ENCODE measurements around the gene PLS1.

Gene PLS1

GRCh38 chr3:142645236-142645793 lies 49.1 kb downstream of the PLS1 start:
- Mint-ChIP-seq H3K27ac (no peak overlapping the region), H3K9me3 (no peaks in the 10 kb centered on the region), H3K4me3 (no peak overlapping the region), H3K4me1 (no peaks in the 10 kb centered on the region), H3K36me3 (no peaks in the 10 kb centered on the region)
- ATAC-seq = no peak
- DNase-seq (ENCODE audit: low spot score in 2 of 2) = no peak

- Mint-ChIP-seq H3K36me3 (no peaks in the 10 kb centered on the region), H3K4me1 (no peaks in the 10 kb centered on the region), H3K9me3 (no peaks in the 10 kb centered on the region), H3K4me3 (no peak overlapping the region), H3K27ac (no peak overlapping the region)
- ATAC-seq = peak; percentile 62
- no peak for DNase-seq (ENCODE audit: low spot score in 2 of 2)
These were observed 50.0 kb downstream of the PLS1 start for GRCh38 chr3:142646020-142646785.

- H3K27ac Mint-ChIP-seq = no peak overlapping the region
- DNase-seq (ENCODE audit: low spot score in 2 of 2) (no peak), ATAC-seq (peak; percentile 68)
- H3K9me3 Mint-ChIP-seq = no peaks in the 10 kb centered on the region
- no peak overlapping the region for H3K4me3 Mint-ChIP-seq
- no peaks in the 10 kb centered on the region for H3K4me1 Mint-ChIP-seq
- H3K36me3 Mint-ChIP-seq = no peaks in the 10 kb centered on the region
These were observed 51.7 kb downstream of the PLS1 start for GRCh38 chr3:142647856-142648255.

- ATAC-seq = no peak
- no peak for DNase-seq (ENCODE audit: low spot score in 2 of 2)
- Mint-ChIP-seq H3K36me3 (no peaks in the 10 kb centered on the region), H3K4me1 (no peaks in the 10 kb centered on the region), H3K4me3 (no peak overlapping the region), H3K27ac (no peak overlapping the region), H3K9me3 (no peaks in the 10 kb centered on the region)
These were observed 52.8 kb downstream of the PLS1 start for GRCh38 chr3:142648950-142649349.

- no peak overlapping the region for H3K4me3 Mint-ChIP-seq
- H3K27ac Mint-ChIP-seq = no peak overlapping the region
- no peaks in the 10 kb centered on the region for H3K4me1 Mint-ChIP-seq
- H3K9me3 Mint-ChIP-seq = no peaks in the 10 kb centered on the region
- DNase-seq (ENCODE audit: low spot score in 2 of 2) = no peak
- ATAC-seq = no peak
- H3K36me3 Mint-ChIP-seq = no peaks in the 10 kb centered on the region
These were observed 54.0 kb downstream of the PLS1 start for GRCh38 chr3:142650001-142650693.

- H3K36me3 Mint-ChIP-seq = no peaks in the 10 kb centered on the region
- ATAC-seq (no peak), DNase-seq (ENCODE audit: low spot score in 2 of 2) (no peak)
- no peak overlapping the region for H3K4me3 Mint-ChIP-seq
- H3K9me3 Mint-ChIP-seq = no peaks in the 10 kb centered on the region
- H3K27ac Mint-ChIP-seq = no peak overlapping the region
- no peaks in the 10 kb centered on the region for H3K4me1 Mint-ChIP-seq
These were observed 55.5 kb downstream of the PLS1 start for GRCh38 chr3:142651711-142652110.

GRCh38 chr3:142652826-142653292 lies 56.7 kb downstream of the PLS1 start:
- DNase-seq (ENCODE audit: low spot score in 2 of 2) = no peak
- H3K9me3 Mint-ChIP-seq = no peaks in the 10 kb centered on the region
- no peaks in the 10 kb centered on the region for H3K36me3 Mint-ChIP-seq
- no peaks in the 10 kb centered on the region for H3K4me1 Mint-ChIP-seq
- no peak overlapping the region for H3K27ac Mint-ChIP-seq
- no peak overlapping the region for H3K4me3 Mint-ChIP-seq
- no peak for ATAC-seq

GRCh38 chr3:142656575-142656974 lies 60.4 kb downstream of the PLS1 start:
- DNase-seq (ENCODE audit: low spot score in 2 of 2) (no peak), ATAC-seq (no peak)
- Mint-ChIP-seq H3K27ac (no peak overlapping the region), H3K36me3 (no peaks in the 10 kb centered on the region), H3K4me3 (no peak overlapping the region), H3K4me1 (no peaks in the 10 kb centered on the region), H3K9me3 (no peaks in the 10 kb centered on the region)

- Mint-ChIP-seq H3K36me3 (no peaks in the 10 kb centered on the region), H3K27ac (no peak overlapping the region), H3K4me1 (no peaks in the 10 kb centered on the region), H3K9me3 (no peaks in the 10 kb centered on the region), H3K4me3 (no peak overlapping the region)
- ATAC-seq (no peak), DNase-seq (ENCODE audit: low spot score in 2 of 2) (no peak)
These were observed 60.8 kb downstream of the PLS1 start for GRCh38 chr3:142657033-142657432.

- Mint-ChIP-seq H3K4me3 (no peak overlapping the region), H3K9me3 (no peaks in the 10 kb centered on the region), H3K4me1 (no peaks in the 10 kb centered on the region), H3K27ac (no peak overlapping the region), H3K36me3 (no peaks in the 10 kb centered on the region)
- ATAC-seq (no peak), DNase-seq (ENCODE audit: low spot score in 2 of 2) (no peak)
These were observed 64.2 kb downstream of the PLS1 start for GRCh38 chr3:142660383-142660782.

GRCh38 chr3:142660893-142661292 lies 64.7 kb downstream of the PLS1 start:
- ATAC-seq = no peak
- no peak overlapping the region for H3K4me3 Mint-ChIP-seq
- no peak overlapping the region for H3K27ac Mint-ChIP-seq
- no peaks in the 10 kb centered on the region for H3K9me3 Mint-ChIP-seq
- no peaks in the 10 kb centered on the region for H3K36me3 Mint-ChIP-seq
- DNase-seq (ENCODE audit: low spot score in 2 of 2) = no peak
- no peaks in the 10 kb centered on the region for H3K4me1 Mint-ChIP-seq

- Mint-ChIP-seq H3K4me3 (no peak overlapping the region), H3K36me3 (no peaks in the 10 kb centered on the region), H3K4me1 (no peaks in the 10 kb centered on the region), H3K9me3 (no peaks in the 10 kb centered on the region), H3K27ac (no peak overlapping the region)
- DNase-seq (ENCODE audit: low spot score in 2 of 2) = no peak
- ATAC-seq = no peak
These were observed 67.7 kb downstream of the PLS1 start for GRCh38 chr3:142663865-142664264.

GRCh38 chr3:142664311-142664710 lies 68.1 kb downstream of the PLS1 start:
- H3K36me3 Mint-ChIP-seq = no peaks in the 10 kb centered on the region
- no peak for ATAC-seq
- no peak overlapping the region for H3K4me3 Mint-ChIP-seq

GRCh38 chr3:142664819-142665218 lies 68.6 kb downstream of the PLS1 start:
- no peak for ATAC-seq
- DNase-seq (ENCODE audit: low spot score in 2 of 2) = no peak
- Mint-ChIP-seq H3K9me3 (no peaks in the 10 kb centered on the region), H3K36me3 (no peaks in the 10 kb centered on the region), H3K4me3 (no peak overlapping the region), H3K4me1 (no peaks in the 10 kb centered on the region), H3K27ac (no peak overlapping the region)

More at GRCh38 chr3:142664311-142664710, 68.1 kb downstream of the PLS1 start:
- Mint-ChIP-seq H3K4me1 (no peaks in the 10 kb centered on the region), H3K27ac (no peak overlapping the region), H3K9me3 (no peaks in the 10 kb centered on the region)
- no peak for DNase-seq (ENCODE audit: low spot score in 2 of 2)

- no peaks in the 10 kb centered on the region for H3K9me3 Mint-ChIP-seq
- H3K36me3 Mint-ChIP-seq = no peaks in the 10 kb centered on the region
- H3K4me3 Mint-ChIP-seq = no peak overlapping the region
- no peak for ATAC-seq
- no peak for DNase-seq (ENCODE audit: low spot score in 2 of 2)
- no peak overlapping the region for H3K27ac Mint-ChIP-seq
- H3K4me1 Mint-ChIP-seq = no peaks in the 10 kb centered on the region
These were observed 73.9 kb downstream of the PLS1 start for GRCh38 chr3:142670120-142670519.

- no peaks in the 10 kb centered on the region for H3K4me1 Mint-ChIP-seq
- H3K9me3 Mint-ChIP-seq = no peaks in the 10 kb centered on the region
- H3K27ac Mint-ChIP-seq = no peak overlapping the region
- H3K36me3 Mint-ChIP-seq = no peaks in the 10 kb centered on the region
- DNase-seq (ENCODE audit: low spot score in 2 of 2) (no peak), ATAC-seq (no peak)
- no peak overlapping the region for H3K4me3 Mint-ChIP-seq
These were observed 80.0 kb downstream of the PLS1 start for GRCh38 chr3:142676151-142676550.
